Trophoblast cell (in vitro differentiated cells and primary cell): ENCODE measurements around the gene TNFRSF21.

Source experiments
- DNase-seq, 2 donors: peaks; one replicate each; pipeline ENCODE4 v3.0.0-alpha.2; 2016
- H2AFZ ChIP-seq: 2 replicates; pipeline ENCODE4 v1.6.1; 2013; ENCODE audit warnings: low read length, moderate library complexity, mild to moderate bottlenecking; ENCODE audit not compliant: insufficient read depth, poor library complexity
- H2AK5ac ChIP-seq: 2 replicates; pipeline ENCODE4 v1.6.1; 2013; ENCODE audit warnings: mild to moderate bottlenecking, low read length
- H2BK120ac ChIP-seq: 2 replicates; pipeline ENCODE4 v1.6.1; 2013; ENCODE audit warnings: low read length, mild to moderate bottlenecking, moderate library complexity; ENCODE audit not compliant: insufficient read depth, poor library complexity
- H2BK12ac ChIP-seq: 2 replicates; pipeline ENCODE4 v1.6.1; 2013; ENCODE audit warnings: mild to moderate bottlenecking, low read length, moderate library complexity
- H2BK5ac ChIP-seq: 2 replicates; pipeline ENCODE4 v1.6.1; 2013; ENCODE audit warnings: low read length, low read depth, moderate library complexity, mild to moderate bottlenecking; ENCODE audit not compliant: poor library complexity
- H3K14ac ChIP-seq: 2 replicates; pipeline ENCODE4 v1.6.1; 2013; ENCODE audit warnings: mild to moderate bottlenecking, low read length
- H3K18ac ChIP-seq: 2 replicates; pipeline ENCODE4 v1.6.1; 2013; ENCODE audit warnings: mild to moderate bottlenecking, low read length
- H3K23ac ChIP-seq: 2 replicates; pipeline ENCODE4 v1.6.1; 2013; ENCODE audit warnings: low read length
- H3K27ac ChIP-seq: 2 replicates; pipeline ENCODE4 v1.5.1; 2013; ENCODE audit warnings: low read depth, mild to moderate bottlenecking, inconsistent platforms, low read length, moderate library complexity
- H3K27me3 ChIP-seq: 2 replicates; pipeline ENCODE4 v1.6.1; 2013; ENCODE audit warnings: inconsistent platforms, mild to moderate bottlenecking, low read length, moderate library complexity; ENCODE audit not compliant: insufficient read depth
- H3K36me3 ChIP-seq, 2 experiments: 1 replicate in 1 of 2; 2 replicates in 1 of 2; pipeline ENCODE4 v1.6.1; 2013; ENCODE audit warnings: low read length in 2 of 2, mild to moderate bottlenecking in 2 of 2, moderate library complexity in 1 of 2; ENCODE audit not compliant: insufficient read depth in 2 of 2, control insufficient read depth in 1 of 2
- H3K4ac ChIP-seq: 2 replicates; pipeline ENCODE4 v1.6.1; 2013; ENCODE audit warnings: low read depth, mild to moderate bottlenecking, low read length, moderate library complexity
- H3K4me1 ChIP-seq, 2 experiments: 1 replicate in 1 of 2; 2 replicates in 1 of 2; pipeline ENCODE4 v1.6.1; 2013; ENCODE audit warnings: low read length in 2 of 2, mild to moderate bottlenecking in 2 of 2, moderate library complexity in 1 of 2; ENCODE audit not compliant: insufficient read depth in 2 of 2, control insufficient read depth in 1 of 2
- H3K4me2 ChIP-seq: 2 replicates; pipeline ENCODE4 v1.6.1; 2013; ENCODE audit warnings: inconsistent platforms, mild to moderate bottlenecking, low read length, moderate library complexity
- H3K4me3 ChIP-seq: 2 replicates; pipeline ENCODE4 v1.5.1; 2013; ENCODE audit warnings: mild to moderate bottlenecking, low read depth, low read length, inconsistent platforms
- H3K79me1 ChIP-seq: one replicate; pipeline ENCODE4 v1.6.1; 2013; ENCODE audit warnings: low read length
- H3K79me2 ChIP-seq: 2 replicates; pipeline ENCODE4 v1.6.1; 2013; ENCODE audit warnings: low read length, mild to moderate bottlenecking; ENCODE audit not compliant: control insufficient read depth, insufficient read depth, poor library complexity
- H3K9ac ChIP-seq: 2 replicates; pipeline ENCODE4 v1.6.1; 2013; ENCODE audit warnings: mild to moderate bottlenecking, low read length
- H3K9me3 ChIP-seq: 2 replicates; pipeline ENCODE4 v1.6.1; 2013; ENCODE audit warnings: low read depth, mild to moderate bottlenecking, control low read depth, inconsistent platforms, low read length; ENCODE audit not compliant: insufficient read depth
- H4K12ac ChIP-seq: 2 replicates; pipeline ENCODE4 v1.6.1; 2013; ENCODE audit warnings: low read depth, mild to moderate bottlenecking, low read length, moderate library complexity
- H4K8ac ChIP-seq: 2 replicates; pipeline ENCODE4 v1.6.1; 2013; ENCODE audit warnings: low read depth, mild to moderate bottlenecking, low read length, moderate library complexity
- H4K91ac ChIP-seq: one replicate; pipeline ENCODE4 v1.6.1; 2013; ENCODE audit warnings: low read depth, mild to moderate bottlenecking, low read length, moderate library complexity
- WGBS: extraction: QIAGEN DNeasy Blood & Tissue Kit; methylation state at CpG from one replicate; pipeline ENCODE4 v1.1.7; 2013; ENCODE audit warnings: missing lambda C conversion rate; ENCODE audit not compliant: insufficient read length, insufficient coverage; ENCODE audit errors: extremely low coverage; 5-methylcytosine and 5-hydroxymethylcytosine counted together

The TNFRSF21 gene

DNA sequence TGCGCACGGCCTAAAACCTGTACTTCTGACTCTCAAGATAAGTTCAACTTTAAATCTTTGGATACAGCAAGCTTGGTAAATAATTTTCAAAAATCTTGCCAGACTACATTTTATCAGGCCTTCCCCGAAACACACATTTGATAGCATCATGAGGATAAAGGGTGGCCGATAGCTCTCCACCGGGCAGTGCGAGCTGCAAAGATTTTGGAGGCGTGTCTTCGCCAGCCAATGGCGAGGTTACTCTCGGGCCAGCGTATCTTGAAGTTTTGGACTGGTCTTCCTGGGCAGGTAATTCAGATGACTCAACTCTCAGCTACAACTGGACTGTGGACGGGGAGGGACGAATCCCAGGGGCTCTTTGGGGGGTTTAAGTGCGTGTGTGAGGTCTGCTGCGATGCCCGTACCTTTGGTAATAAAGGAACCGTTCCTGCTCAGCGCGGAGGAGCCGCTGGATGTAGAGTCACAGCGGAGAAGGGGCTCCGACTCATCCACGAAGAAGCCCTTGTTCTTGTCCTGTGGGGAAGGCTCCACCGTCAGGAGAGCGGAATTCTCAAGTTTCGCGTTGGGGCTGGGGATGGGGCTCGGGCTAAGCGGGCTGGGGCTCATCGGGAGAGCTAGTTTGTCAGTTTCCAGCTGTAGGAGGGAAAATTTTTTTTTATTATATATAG lies 75.3 kb downstream of the TNFRSF21 start:
- Histone ChIP-seq H3K4me1 (peaks cover 3 to 20% of the 10 kb centered on the region in 2 experiments), H4K12ac (no peak overlapping the region), H2BK12ac (no peak overlapping the region), H3K14ac (no peak overlapping the region), H3K27me3 (no peaks in the 10 kb centered on the region), H3K4me3 (peak overlapping the region; percentile 9), H3K79me2 (no peaks in the 10 kb centered on the region), H3K79me1 (no peaks in the 10 kb centered on the region), H3K4ac (no peak overlapping the region), H2AFZ (no peak overlapping the region), H4K91ac (no peak overlapping the region), H3K9me3 (no peaks in the 10 kb centered on the region), H2BK120ac (no peak overlapping the region), H3K27ac (peak overlapping the region; percentile 41), H3K36me3 (peaks cover 10 to 35% of the 10 kb centered on the region in 2 experiments), H4K8ac (peak overlapping the region; percentile 42), H2BK5ac (peak overlapping the region; percentile 21), H3K18ac (no peak overlapping the region), H3K4me2 (no peak overlapping the region), H3K9ac (peak overlapping the region; percentile 13), H2AK5ac (no peak overlapping the region), H3K23ac (no peak overlapping the region)
- DNase-seq = peak; percentile 69 to 90
- no CpG with 5 or more reads among the region's 30 CpGs for WGBS

DNA sequence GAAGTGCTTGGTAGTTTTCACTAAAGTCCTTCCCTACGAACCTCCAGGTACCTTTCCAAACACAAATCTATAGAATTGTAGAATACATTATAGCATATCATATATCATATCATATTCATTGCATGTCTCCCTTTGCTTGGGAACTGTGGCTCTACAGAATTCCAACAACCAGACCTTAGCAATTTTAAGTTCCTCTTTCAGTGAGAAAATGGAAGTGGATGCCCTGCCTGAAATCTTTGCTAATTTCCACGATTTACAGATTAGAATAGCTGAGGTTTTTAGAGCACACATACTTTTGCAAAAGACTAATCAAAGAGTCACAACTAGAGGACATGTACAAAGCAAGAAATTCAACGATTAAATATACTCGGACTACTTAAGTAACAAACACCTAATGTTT lies 78.6 kb downstream of the TNFRSF21 start:
- DNase-seq = no peak
- Histone ChIP-seq H3K14ac (no peak overlapping the region), H3K4me3 (no peak overlapping the region), H3K23ac (no peak overlapping the region), H2AK5ac (no peak overlapping the region), H3K9me3 (no peaks in the 10 kb centered on the region), H3K79me1 (no peaks in the 10 kb centered on the region), H3K4me2 (no peak overlapping the region), H2BK120ac (no peak overlapping the region), H4K91ac (no peak overlapping the region), H3K9ac (no peak overlapping the region), H3K36me3 (peaks cover 15 to 44% of the 10 kb centered on the region in 2 experiments), H3K27ac (no peak overlapping the region), H2BK12ac (no peak overlapping the region), H3K79me2 (no peaks in the 10 kb centered on the region), H2AFZ (no peak overlapping the region), H3K4ac (no peak overlapping the region), H4K12ac (no peak overlapping the region), H3K4me1 (peaks cover 3 to 10% of the 10 kb centered on the region in 2 experiments), H3K18ac (no peak overlapping the region), H2BK5ac (no peak overlapping the region), H4K8ac (no peak overlapping the region), H3K27me3 (no peaks in the 10 kb centered on the region)
- WGBS = no CpG with 5 or more reads among the region's 4 CpGs

DNA sequence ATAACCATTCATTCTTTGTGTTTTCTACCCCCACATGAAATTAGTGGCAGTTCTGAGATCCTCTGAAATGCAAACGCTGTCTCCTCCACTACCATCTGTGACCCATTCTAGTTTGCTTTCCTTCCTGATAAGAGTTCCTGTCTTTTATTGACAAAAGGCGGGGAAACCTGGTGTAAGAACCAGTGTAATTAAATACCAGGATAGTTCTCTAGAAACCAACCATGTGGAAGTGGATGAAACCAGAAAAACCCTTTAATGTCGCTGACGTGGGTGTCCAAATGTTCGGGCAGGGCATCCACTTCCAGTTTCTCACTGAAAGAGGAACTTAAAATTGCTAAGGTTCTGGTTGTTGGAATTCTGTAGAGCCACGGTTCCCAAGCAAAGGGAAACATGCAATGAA lies 79.1 kb downstream of the TNFRSF21 start:
- H3K27me3 ChIP-seq = no peaks in the 10 kb centered on the region
- H3K4me1 ChIP-seq = peaks cover 0 to 7% of the 10 kb centered on the region in 2 experiments
- no peak overlapping the region for H4K8ac ChIP-seq
- no peak overlapping the region for H2AK5ac ChIP-seq
- H3K36me3 ChIP-seq = peaks cover 15 to 40% of the 10 kb centered on the region in 2 experiments
- H3K79me2 ChIP-seq = no peaks in the 10 kb centered on the region
- H3K14ac ChIP-seq = no peak overlapping the region
- no peak overlapping the region for H2BK120ac ChIP-seq
- no peaks in the 10 kb centered on the region for H3K79me1 ChIP-seq
- no CpG with 5 or more reads among the region's 6 CpGs for WGBS
- no peak overlapping the region for H3K27ac ChIP-seq
- no peak overlapping the region for H2AFZ ChIP-seq
- H3K23ac ChIP-seq = no peak overlapping the region
- no peak overlapping the region for H2BK5ac ChIP-seq
- H3K9me3 ChIP-seq = no peaks in the 10 kb centered on the region
- no peak overlapping the region for H3K9ac ChIP-seq
- H4K12ac ChIP-seq = no peak overlapping the region
- no peak overlapping the region for H2BK12ac ChIP-seq
- H3K4ac ChIP-seq = no peak overlapping the region
- H3K4me2 ChIP-seq = no peak overlapping the region
- H3K18ac ChIP-seq = no peak overlapping the region
- no peak overlapping the region for H4K91ac ChIP-seq
- H3K4me3 ChIP-seq = no peak overlapping the region
- no peak for DNase-seq

DNA sequence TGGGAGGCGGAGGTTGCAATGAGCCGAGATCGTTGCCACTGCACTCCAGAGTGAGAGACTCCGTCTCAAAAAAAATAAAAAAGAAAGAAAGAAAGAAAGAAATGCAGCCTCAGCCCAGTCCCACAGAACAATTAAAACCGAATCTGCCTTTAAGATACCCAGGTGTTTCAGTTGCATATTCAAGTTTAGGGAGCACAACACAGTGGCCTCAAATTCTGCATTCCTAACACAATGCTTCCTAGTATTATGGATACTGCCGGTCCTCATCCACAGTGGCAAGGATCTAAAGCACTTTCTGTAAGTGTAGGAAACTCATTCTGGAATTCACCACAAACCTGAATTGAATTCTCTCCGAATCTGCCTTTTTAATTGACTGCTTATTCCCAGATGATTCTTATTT lies 80.5 kb downstream of the TNFRSF21 start:
- peaks cover 0 to 3% of the 10 kb centered on the region in 2 experiments for H3K4me1 ChIP-seq
- H3K4me2 ChIP-seq = no peak overlapping the region
- no peak overlapping the region for H4K91ac ChIP-seq
- peaks cover 10 to 36% of the 10 kb centered on the region in 2 experiments for H3K36me3 ChIP-seq
- no peaks in the 10 kb centered on the region for H3K27me3 ChIP-seq
- no peak overlapping the region for H2BK120ac ChIP-seq
- no peak overlapping the region for H2BK12ac ChIP-seq
- WGBS = no CpG with 5 or more reads among the region's 7 CpGs
- H3K79me1 ChIP-seq = no peaks in the 10 kb centered on the region
- H3K27ac ChIP-seq = no peak overlapping the region
- H3K9me3 ChIP-seq = no peaks in the 10 kb centered on the region
- no peak overlapping the region for H3K23ac ChIP-seq
- H3K4me3 ChIP-seq = no peak overlapping the region
- no peak overlapping the region for H3K18ac ChIP-seq
- H3K79me2 ChIP-seq = no peaks in the 10 kb centered on the region
- no peak overlapping the region for H4K8ac ChIP-seq
- no peak overlapping the region for H2BK5ac ChIP-seq
- no peak overlapping the region for H3K9ac ChIP-seq
- H2AK5ac ChIP-seq = no peak overlapping the region
- H3K4ac ChIP-seq = no peak overlapping the region
- no peak for DNase-seq
- no peak overlapping the region for H2AFZ ChIP-seq
- H3K14ac ChIP-seq = no peak overlapping the region
- H4K12ac ChIP-seq = no peak overlapping the region
